GM23338 (cell line): Measurements from ENCODE around the gene CCDC12. TPM values are rescaled to one million over a fixed set of nuclear protein-coding genes. Genes with fewer than 3 reads are reported as not detected.

Source experiments
- ATAC-seq: fragments of 200-7000 bp; cut with Tn5 transposase; 3 replicates; pipeline ENCODE4 v1.9.1; 2020
- DNase-seq: peaks from one replicate; pipeline ENCODE4 v3.0.0-alpha.2; 2015; ENCODE audit warnings: low spot score
- H2AFZ ChIP-seq: fragments of 200-600 bp; sonication (generic); 2 replicates; pipeline ENCODE4 v1.8.0; 2016; ENCODE audit warnings: antibody characterized with exemption, mild to moderate bottlenecking, moderate library complexity
- H3F3A ChIP-seq: fragments of 200-600 bp; sonication (generic); replicated peaks from 2 replicates; pipeline ENCODE4 v1.8.0; 2017; ENCODE audit warnings: antibody characterized with exemption, mixed run types, low read depth
- H3K27ac ChIP-seq: fragments of 200-600 bp; sonication (generic); 2 replicates; pipeline ENCODE4 v1.6.1; 2016; ENCODE audit warnings: low read depth
- H3K27me3 ChIP-seq: fragments of 200-600 bp; sonication (generic); 2 replicates; pipeline ENCODE4 v1.8.0; 2016; ENCODE audit warnings: mild to moderate bottlenecking, mixed run types, moderate library complexity; ENCODE audit not compliant: insufficient read depth
- H3K36me3 ChIP-seq: fragments of 200-600 bp; sonication (generic); 2 replicates; pipeline ENCODE4 v1.8.0; 2016; ENCODE audit warnings: mild to moderate bottlenecking; ENCODE audit not compliant: insufficient read depth
- H3K4me1 ChIP-seq: fragments of 200-600 bp; sonication (generic); 2 replicates; pipeline ENCODE4 v1.8.0; 2016; ENCODE audit warnings: mild to moderate bottlenecking, moderate library complexity; ENCODE audit not compliant: insufficient read depth
- H3K4me2 ChIP-seq: fragments of 200-600 bp; sonication (generic); 2 replicates; pipeline ENCODE4 v1.7.1; 2017; ENCODE audit warnings: mixed run types
- H3K4me3 ChIP-seq: fragments of 200-600 bp; sonication (generic); 2 replicates; pipeline ENCODE4 v1.6.1; 2016; ENCODE audit warnings: mixed run types
- H3K79me2 ChIP-seq: fragments of 200-600 bp; sonication (generic); replicated peaks from 2 replicates; pipeline ENCODE4 v1.8.0; 2017; ENCODE audit warnings: mild to moderate bottlenecking; ENCODE audit not compliant: insufficient read depth
- H3K9me2 ChIP-seq: fragments of 200-600 bp; sonication (generic); 2 replicates; pipeline ENCODE4 v1.8.0; 2017; ENCODE audit not compliant: insufficient read depth
- H4K20me1 ChIP-seq: fragments of 200-600 bp; sonication (generic); replicated peaks from 2 replicates; pipeline ENCODE4 v1.8.0; 2017; ENCODE audit warnings: mild to moderate bottlenecking; ENCODE audit not compliant: insufficient read depth
- H3K27ac Mint-ChIP-seq: 2 replicates; pipeline ENCODE4 v1.8.0; 2020; ENCODE audit warnings: inconsistent platforms, mild to moderate bottlenecking, moderate library complexity, mixed read lengths
- H3K27me3 Mint-ChIP-seq: 3 replicates; pipeline ENCODE4 v1.8.0; 2022; ENCODE audit warnings: low read depth, mild to moderate bottlenecking, moderate library complexity, mixed read lengths, inconsistent platforms; ENCODE audit not compliant: insufficient read depth, poor library complexity
- H3K36me3 Mint-ChIP-seq: 3 replicates; pipeline ENCODE4 v1.8.0; 2021; ENCODE audit warnings: low read depth, mild to moderate bottlenecking, inconsistent platforms, moderate library complexity, mixed read lengths
- H3K4me1 Mint-ChIP-seq: 3 replicates; pipeline ENCODE4 v1.8.0; 2020; ENCODE audit warnings: mild to moderate bottlenecking, inconsistent platforms, mixed read lengths
- H3K4me3 Mint-ChIP-seq: 3 replicates; pipeline ENCODE4 v1.8.0; 2021; ENCODE audit warnings: moderate library complexity, mild to moderate bottlenecking, inconsistent platforms, mixed read lengths
- H3K9me3 Mint-ChIP-seq: 3 replicates; pipeline ENCODE4 v1.8.0; 2020; ENCODE audit warnings: moderate library complexity, mild to moderate bottlenecking, inconsistent platforms, mixed read lengths
- CREB1 ChIP-seq: fragments of 250-450 bp; sonication (Bioruptor Pico); IDR thresholded peaks from 2 replicates; pipeline ENCODE4 v1.5.0; 2020; ENCODE audit warnings: low read depth, mild to moderate bottlenecking, moderate library complexity
- EZH2 ChIP-seq: fragments of 200-600 bp; sonication (generic); IDR thresholded peaks from one replicate; pipeline ENCODE4 v1.8.0; 2017; ENCODE audit warnings: antibody characterized with exemption, mild to moderate bottlenecking, low read depth; ENCODE audit not compliant: unreplicated experiment
- EZH2phosphoT487 ChIP-seq: fragments of 200-600 bp; sonication (generic); IDR thresholded peaks from one replicate; pipeline ENCODE4 v1.8.1; 2018; ENCODE audit warnings: antibody characterized with exemption; ENCODE audit not compliant: unreplicated experiment
- JUNB ChIP-seq: IDR thresholded peaks from one replicate; pipeline ENCODE4 v1.6.1; 2016; ENCODE audit warnings: antibody characterized with exemption; ENCODE audit not compliant: unreplicated experiment
- NANOG ChIP-seq: IDR thresholded peaks from 2 replicates; pipeline ENCODE4 v1.6.1; 2016; ENCODE audit warnings: antibody characterized with exemption, borderline replicate concordance
- POLR2AphosphoS5 ChIP-seq: IDR thresholded peaks from 2 replicates; pipeline ENCODE4 v1.6.1; 2016; ENCODE audit warnings: antibody characterized with exemption, low read depth
- STAT1 ChIP-seq: IDR thresholded peaks from one replicate; pipeline ENCODE4 v1.6.1; 2016; ENCODE audit warnings: antibody characterized with exemption; ENCODE audit not compliant: unreplicated experiment
- ZNF114 ChIP-seq: fragments of 250-450 bp; sonication (Bioruptor Pico); IDR thresholded peaks from 2 replicates; pipeline ENCODE4 v1.5.0; 2020; ENCODE audit warnings: mild to moderate bottlenecking, moderate library complexity
- ZNF331 ChIP-seq: fragments of 250-450 bp; sonication (Bioruptor Pico); IDR thresholded peaks from 2 replicates; pipeline ENCODE4 v1.5.0; 2020; ENCODE audit warnings: low read depth, mild to moderate bottlenecking, moderate library complexity
- polyA plus RNA-seq: library from polyadenylated mRNA; unstranded; fragments of >200 nt; fragmentation: Nextera tagmentation; extraction: Ambion mirVana; gene quantifications from 2 replicates; pipeline ENCODE4 v1.2.1, GENCODE V29; 2016
- total RNA-seq: library from RNA; depleted of rRNA; stranded (reverse); fragments of >200 nt; shearing (Covaris generic); gene quantifications from 2 replicates; pipeline ENCODE4 v1.2.3, GENCODE V29; 2014
- TF ChIP-seq, protein P1 (sequence below): IDR thresholded peaks from one replicate; pipeline ENCODE4 v1.6.1; 2018; ENCODE audit warnings: antibody characterized with exemption; ENCODE audit not compliant: unreplicated experiment
- TF ChIP-seq, protein P2 (sequence below), 2 experiments: fragments of 200-600 bp in 1 of 2; sonication (generic) in 1 of 2; conservative IDR thresholded peaks; 2 replicates each; pipeline versions ENCODE4 v1.5.1 to v1.6.1; 2016 to 2017; ENCODE audit warnings: antibody characterized with exemption in 2 of 2, low read depth in 2 of 2, mild to moderate bottlenecking in 2 of 2, moderate library complexity in 1 of 2
- TF ChIP-seq, protein P3 (sequence below): IDR thresholded peaks from 2 replicates; pipeline ENCODE4 v1.6.1; 2016; ENCODE audit warnings: antibody characterized with exemption
- TF ChIP-seq, protein P4 (sequence below): fragments of 250-450 bp; sonication (Bioruptor Pico); IDR thresholded peaks from 2 replicates; pipeline ENCODE4 v1.5.0; 2020; ENCODE audit warnings: mild to moderate bottlenecking, moderate library complexity

Gene CCDC12
- total and polyA plus RNA-seq, 2 experiments from 2014 or later, result 42.9 to 133 TPM

DNA sequence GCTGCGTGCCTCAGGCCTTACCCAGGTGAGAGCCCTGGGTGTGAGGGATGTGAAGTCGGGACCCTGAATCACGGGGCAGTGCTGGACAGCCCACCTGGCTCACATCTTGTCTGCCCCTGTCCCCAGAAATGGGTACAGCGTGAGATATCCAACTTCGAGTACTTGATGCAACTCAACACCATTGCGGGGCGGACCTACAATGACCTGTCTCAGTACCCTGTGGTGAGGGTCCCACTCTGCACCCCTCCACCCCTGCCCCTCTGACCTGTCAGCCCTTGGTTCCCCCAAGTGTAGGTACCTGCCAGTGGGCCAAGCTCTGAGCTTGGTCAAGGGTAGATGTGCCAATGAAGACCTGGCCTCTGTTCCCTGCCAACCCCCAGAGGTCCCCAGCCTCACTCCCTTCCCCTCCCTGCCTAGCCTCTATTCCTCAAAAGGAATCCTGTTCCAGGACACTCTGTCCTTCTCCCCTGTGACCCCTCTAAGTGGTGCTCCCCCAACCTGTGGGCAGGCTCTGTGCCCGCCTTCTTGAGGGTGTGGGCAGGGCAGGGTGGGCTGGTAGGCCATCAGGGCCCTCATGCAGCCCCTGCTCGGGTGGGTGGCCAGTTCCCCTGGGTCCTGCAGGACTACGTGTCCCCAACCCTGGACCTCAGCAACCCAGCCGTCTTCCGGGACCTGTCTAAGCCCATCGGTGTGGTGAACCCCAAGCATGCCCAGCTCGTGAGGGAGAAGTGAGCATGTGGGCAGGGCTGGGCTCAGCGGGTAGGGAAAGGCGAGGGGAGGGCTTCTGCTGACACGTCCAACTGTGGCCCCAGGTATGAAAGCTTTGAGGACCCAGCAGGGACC lies 28.0 kb upstream of the CCDC12 start:
- no peaks in the 10 kb centered on the region; the same call in 1 of the 2 replicates for H3K36me3 ChIP-seq
- peaks cover 10% of the 10 kb centered on the region for H3K27me3 Mint-ChIP-seq
- H3K27ac Mint-ChIP-seq, result no peak overlapping the region
- no peak overlapping the region for H3K4me2 ChIP-seq
- H3K9me2 ChIP-seq, result no peaks in the 10 kb centered on the region
- peaks cover 4% of the 10 kb centered on the region; the same call in 1 of the 3 replicates for H3K4me1 Mint-ChIP-seq
- no peaks in the 10 kb centered on the region for H3K4me1 ChIP-seq
- H3K4me3 Mint-ChIP-seq, result no peak overlapping the region
- no peak overlapping the region for H2AFZ ChIP-seq
- ATAC-seq, result no peak
- H3K9me3 Mint-ChIP-seq, result no peaks in the 10 kb centered on the region
- no peak for TF ChIP-seq POLR2AphosphoS5
- TF ChIP-seq, protein P1, sequence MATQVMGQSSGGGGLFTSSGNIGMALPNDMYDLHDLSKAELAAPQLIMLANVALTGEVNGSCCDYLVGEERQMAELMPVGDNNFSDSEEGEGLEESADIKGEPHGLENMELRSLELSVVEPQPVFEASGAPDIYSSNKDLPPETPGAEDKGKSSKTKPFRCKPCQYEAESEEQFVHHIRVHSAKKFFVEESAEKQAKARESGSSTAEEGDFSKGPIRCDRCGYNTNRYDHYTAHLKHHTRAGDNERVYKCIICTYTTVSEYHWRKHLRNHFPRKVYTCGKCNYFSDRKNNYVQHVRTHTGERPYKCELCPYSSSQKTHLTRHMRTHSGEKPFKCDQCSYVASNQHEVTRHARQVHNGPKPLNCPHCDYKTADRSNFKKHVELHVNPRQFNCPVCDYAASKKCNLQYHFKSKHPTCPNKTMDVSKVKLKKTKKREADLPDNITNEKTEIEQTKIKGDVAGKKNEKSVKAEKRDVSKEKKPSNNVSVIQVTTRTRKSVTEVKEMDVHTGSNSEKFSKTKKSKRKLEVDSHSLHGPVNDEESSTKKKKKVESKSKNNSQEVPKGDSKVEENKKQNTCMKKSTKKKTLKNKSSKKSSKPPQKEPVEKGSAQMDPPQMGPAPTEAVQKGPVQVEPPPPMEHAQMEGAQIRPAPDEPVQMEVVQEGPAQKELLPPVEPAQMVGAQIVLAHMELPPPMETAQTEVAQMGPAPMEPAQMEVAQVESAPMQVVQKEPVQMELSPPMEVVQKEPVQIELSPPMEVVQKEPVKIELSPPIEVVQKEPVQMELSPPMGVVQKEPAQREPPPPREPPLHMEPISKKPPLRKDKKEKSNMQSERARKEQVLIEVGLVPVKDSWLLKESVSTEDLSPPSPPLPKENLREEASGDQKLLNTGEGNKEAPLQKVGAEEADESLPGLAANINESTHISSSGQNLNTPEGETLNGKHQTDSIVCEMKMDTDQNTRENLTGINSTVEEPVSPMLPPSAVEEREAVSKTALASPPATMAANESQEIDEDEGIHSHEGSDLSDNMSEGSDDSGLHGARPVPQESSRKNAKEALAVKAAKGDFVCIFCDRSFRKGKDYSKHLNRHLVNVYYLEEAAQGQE, result no peak
- no peak for TF ChIP-seq NANOG
- no peak for TF ChIP-seq EZH2phosphoT487
- TF ChIP-seq, protein P2, sequence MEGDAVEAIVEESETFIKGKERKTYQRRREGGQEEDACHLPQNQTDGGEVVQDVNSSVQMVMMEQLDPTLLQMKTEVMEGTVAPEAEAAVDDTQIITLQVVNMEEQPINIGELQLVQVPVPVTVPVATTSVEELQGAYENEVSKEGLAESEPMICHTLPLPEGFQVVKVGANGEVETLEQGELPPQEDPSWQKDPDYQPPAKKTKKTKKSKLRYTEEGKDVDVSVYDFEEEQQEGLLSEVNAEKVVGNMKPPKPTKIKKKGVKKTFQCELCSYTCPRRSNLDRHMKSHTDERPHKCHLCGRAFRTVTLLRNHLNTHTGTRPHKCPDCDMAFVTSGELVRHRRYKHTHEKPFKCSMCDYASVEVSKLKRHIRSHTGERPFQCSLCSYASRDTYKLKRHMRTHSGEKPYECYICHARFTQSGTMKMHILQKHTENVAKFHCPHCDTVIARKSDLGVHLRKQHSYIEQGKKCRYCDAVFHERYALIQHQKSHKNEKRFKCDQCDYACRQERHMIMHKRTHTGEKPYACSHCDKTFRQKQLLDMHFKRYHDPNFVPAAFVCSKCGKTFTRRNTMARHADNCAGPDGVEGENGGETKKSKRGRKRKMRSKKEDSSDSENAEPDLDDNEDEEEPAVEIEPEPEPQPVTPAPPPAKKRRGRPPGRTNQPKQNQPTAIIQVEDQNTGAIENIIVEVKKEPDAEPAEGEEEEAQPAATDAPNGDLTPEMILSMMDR (conservative IDR thresholded peaks at IDR 0.05; ENCODE audit: low read depth in 2 of 2), result no peak
- TF ChIP-seq ZNF331 (CRISPR knock-in tag), result no peak
- no peak for TF ChIP-seq CREB1 (CRISPR knock-in tag)
- TF ChIP-seq ZNF114 (CRISPR knock-in tag), result no peak
- no peak for TF ChIP-seq JUNB
- TF ChIP-seq, protein P3, sequence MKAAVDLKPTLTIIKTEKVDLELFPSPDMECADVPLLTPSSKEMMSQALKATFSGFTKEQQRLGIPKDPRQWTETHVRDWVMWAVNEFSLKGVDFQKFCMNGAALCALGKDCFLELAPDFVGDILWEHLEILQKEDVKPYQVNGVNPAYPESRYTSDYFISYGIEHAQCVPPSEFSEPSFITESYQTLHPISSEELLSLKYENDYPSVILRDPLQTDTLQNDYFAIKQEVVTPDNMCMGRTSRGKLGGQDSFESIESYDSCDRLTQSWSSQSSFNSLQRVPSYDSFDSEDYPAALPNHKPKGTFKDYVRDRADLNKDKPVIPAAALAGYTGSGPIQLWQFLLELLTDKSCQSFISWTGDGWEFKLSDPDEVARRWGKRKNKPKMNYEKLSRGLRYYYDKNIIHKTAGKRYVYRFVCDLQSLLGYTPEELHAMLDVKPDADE, result no peak
- no peak for TF ChIP-seq EZH2
- TF ChIP-seq, protein P4, sequence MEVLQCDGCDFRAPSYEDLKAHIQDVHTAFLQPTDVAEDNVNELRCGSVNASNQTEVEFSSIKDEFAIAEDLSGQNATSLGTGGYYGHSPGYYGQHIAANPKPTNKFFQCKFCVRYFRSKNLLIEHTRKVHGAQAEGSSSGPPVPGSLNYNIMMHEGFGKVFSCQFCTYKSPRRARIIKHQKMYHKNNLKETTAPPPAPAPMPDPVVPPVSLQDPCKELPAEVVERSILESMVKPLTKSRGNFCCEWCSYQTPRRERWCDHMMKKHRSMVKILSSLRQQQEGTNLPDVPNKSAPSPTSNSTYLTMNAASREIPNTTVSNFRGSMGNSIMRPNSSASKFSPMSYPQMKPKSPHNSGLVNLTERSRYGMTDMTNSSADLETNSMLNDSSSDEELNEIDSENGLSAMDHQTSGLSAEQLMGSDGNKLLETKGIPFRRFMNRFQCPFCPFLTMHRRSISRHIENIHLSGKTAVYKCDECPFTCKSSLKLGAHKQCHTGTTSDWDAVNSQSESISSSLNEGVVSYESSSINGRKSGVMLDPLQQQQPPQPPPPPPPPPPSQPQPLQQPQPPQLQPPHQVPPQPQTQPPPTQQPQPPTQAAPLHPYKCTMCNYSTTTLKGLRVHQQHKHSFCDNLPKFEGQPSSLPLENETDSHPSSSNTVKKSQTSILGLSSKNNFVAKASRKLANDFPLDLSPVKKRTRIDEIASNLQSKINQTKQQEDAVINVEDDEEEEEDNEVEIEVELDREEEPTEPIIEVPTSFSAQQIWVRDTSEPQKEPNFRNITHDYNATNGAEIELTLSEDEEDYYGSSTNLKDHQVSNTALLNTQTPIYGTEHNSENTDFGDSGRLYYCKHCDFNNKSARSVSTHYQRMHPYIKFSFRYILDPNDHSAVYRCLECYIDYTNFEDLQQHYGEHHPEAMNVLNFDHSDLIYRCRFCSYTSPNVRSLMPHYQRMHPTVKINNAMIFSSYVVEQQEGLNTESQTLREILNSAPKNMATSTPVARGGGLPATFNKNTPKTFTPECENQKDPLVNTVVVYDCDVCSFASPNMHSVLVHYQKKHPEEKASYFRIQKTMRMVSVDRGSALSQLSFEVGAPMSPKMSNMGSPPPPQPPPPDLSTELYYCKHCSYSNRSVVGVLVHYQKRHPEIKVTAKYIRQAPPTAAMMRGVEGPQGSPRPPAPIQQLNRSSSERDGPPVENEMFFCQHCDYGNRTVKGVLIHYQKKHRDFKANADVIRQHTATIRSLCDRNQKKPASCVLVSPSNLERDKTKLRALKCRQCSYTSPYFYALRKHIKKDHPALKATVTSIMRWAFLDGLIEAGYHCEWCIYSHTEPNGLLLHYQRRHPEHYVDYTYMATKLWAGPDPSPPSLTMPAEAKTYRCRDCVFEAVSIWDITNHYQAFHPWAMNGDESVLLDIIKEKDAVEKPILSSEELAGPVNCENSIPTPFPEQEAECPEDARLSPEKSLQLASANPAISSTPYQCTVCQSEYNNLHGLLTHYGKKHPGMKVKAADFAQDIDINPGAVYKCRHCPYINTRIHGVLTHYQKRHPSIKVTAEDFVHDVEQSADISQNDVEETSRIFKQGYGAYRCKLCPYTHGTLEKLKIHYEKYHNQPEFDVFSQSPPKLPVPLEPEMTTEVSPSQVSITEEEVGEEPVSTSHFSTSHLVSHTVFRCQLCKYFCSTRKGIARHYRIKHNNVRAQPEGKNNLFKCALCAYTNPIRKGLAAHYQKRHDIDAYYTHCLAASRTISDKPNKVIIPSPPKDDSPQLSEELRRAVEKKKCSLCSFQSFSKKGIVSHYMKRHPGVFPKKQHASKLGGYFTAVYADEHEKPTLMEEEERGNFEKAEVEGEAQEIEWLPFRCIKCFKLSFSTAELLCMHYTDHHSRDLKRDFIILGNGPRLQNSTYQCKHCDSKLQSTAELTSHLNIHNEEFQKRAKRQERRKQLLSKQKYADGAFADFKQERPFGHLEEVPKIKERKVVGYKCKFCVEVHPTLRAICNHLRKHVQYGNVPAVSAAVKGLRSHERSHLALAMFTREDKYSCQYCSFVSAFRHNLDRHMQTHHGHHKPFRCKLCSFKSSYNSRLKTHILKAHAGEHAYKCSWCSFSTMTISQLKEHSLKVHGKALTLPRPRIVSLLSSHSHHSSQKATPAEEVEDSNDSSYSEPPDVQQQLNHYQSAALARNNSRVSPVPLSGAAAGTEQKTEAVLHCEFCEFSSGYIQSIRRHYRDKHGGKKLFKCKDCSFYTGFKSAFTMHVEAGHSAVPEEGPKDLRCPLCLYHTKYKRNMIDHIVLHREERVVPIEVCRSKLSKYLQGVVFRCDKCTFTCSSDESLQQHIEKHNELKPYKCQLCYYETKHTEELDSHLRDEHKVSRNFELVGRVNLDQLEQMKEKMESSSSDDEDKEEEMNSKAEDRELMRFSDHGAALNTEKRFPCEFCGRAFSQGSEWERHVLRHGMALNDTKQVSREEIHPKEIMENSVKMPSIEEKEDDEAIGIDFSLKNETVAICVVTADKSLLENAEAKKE (CRISPR knock-in tag), result no peak
- TF ChIP-seq STAT1, result no peak
- H3F3A ChIP-seq, result peaks cover 5% of the 10 kb centered on the region; the same call in 1 of the 2 replicates
- H3K27me3 ChIP-seq, result no peaks in the 10 kb centered on the region
- H4K20me1 ChIP-seq, result no peaks in the 10 kb centered on the region
- DNase-seq, result no peak
- H3K27ac ChIP-seq, result no peak overlapping the region
- no peaks in the 10 kb centered on the region for H3K79me2 ChIP-seq
- H3K4me3 ChIP-seq, result no peak overlapping the region
- peaks cover 28% of the 10 kb centered on the region for H3K36me3 Mint-ChIP-seq
